ENCODE measurements around the gene MXRA7. TPM values are rescaled to one million over a fixed set of nuclear protein-coding genes. Genes with fewer than 3 reads are reported as not detected.
A peak's percentile ranks its signal among the peaks of the same experiment; 100 is the strongest.
"Not testable (repeated sequence)": the region's sequence is repeated elsewhere in the genome, so short reads cannot be mapped to it uniquely, and the experiment has no call there.

MXRA7 gene
- total RNA-seq, 1 donor from 2014 or later: 200 TPM

- no peak for TF ChIP-seq CTCF (IDR thresholded peaks at IDR 0.05)
- Mint-ChIP-seq H3K9me3 (ENCODE audit: low read depth) (no peaks in the 10 kb centered on the region), H3K4me1 (ENCODE audit: low read depth) (peaks cover 76% of the 10 kb centered on the region), H3K36me3 (ENCODE audit: low read depth) (no peaks in the 10 kb centered on the region), H3K4me3 (ENCODE audit: unreplicated experiment) (peak overlapping the region; percentile 64), H3K27me3 (ENCODE audit: low read depth) (no peaks in the 10 kb centered on the region), H3K27ac (ENCODE audit: unreplicated experiment) (peak overlapping the region; percentile 97)
- DNase-seq (ENCODE audit: low spot score): no peak
These were observed 9.9 kb downstream of the MXRA7 start for GRCh38 chr17:76700617-76701470.

- DNase-seq (ENCODE audit: low spot score): no peak
- H3K4me3 Mint-ChIP-seq (ENCODE audit: unreplicated experiment): peak overlapping the region; percentile 64
- H3K27ac Mint-ChIP-seq (ENCODE audit: unreplicated experiment): peak overlapping the region; percentile 97
- H3K9me3 Mint-ChIP-seq (ENCODE audit: low read depth): no peaks in the 10 kb centered on the region
- H3K4me1 Mint-ChIP-seq (ENCODE audit: low read depth): peaks cover 78% of the 10 kb centered on the region
- no peaks in the 10 kb centered on the region for H3K36me3 Mint-ChIP-seq (ENCODE audit: low read depth)
- TF ChIP-seq CTCF (IDR thresholded peaks at IDR 0.05): no peak
- H3K27me3 Mint-ChIP-seq (ENCODE audit: low read depth): no peaks in the 10 kb centered on the region
These were observed 10.5 kb downstream of the MXRA7 start for GRCh38 chr17:76700270-76700616.

- not testable (repeated sequence) for H3K4me3 Mint-ChIP-seq (ENCODE audit: unreplicated experiment); H3K9me3 Mint-ChIP-seq (ENCODE audit: low read depth); H3K36me3 Mint-ChIP-seq (ENCODE audit: low read depth); H3K27me3 Mint-ChIP-seq (ENCODE audit: low read depth); DNase-seq (ENCODE audit: low spot score)
- Mint-ChIP-seq H3K4me1 (ENCODE audit: low read depth) (peaks cover 79% of the 10 kb centered on the region), H3K27ac (ENCODE audit: unreplicated experiment) (peak overlapping the region; percentile 78)
These were observed 12.2 kb downstream of the MXRA7 start for GRCh38 chr17:76698466-76698977.

- TF ChIP-seq CTCF (IDR thresholded peaks at IDR 0.05): no peak
- no peak for DNase-seq (ENCODE audit: low spot score)
- H3K4me3 Mint-ChIP-seq (ENCODE audit: unreplicated experiment): no peak overlapping the region
- peaks cover 83% of the 10 kb centered on the region for H3K4me1 Mint-ChIP-seq (ENCODE audit: low read depth)
- peak overlapping the region; percentile 80 for H3K27ac Mint-ChIP-seq (ENCODE audit: unreplicated experiment)
- no peaks in the 10 kb centered on the region for H3K9me3 Mint-ChIP-seq (ENCODE audit: low read depth)
- H3K36me3 Mint-ChIP-seq (ENCODE audit: low read depth): no peaks in the 10 kb centered on the region
- no peaks in the 10 kb centered on the region for H3K27me3 Mint-ChIP-seq (ENCODE audit: low read depth)
These were observed 12.9 kb downstream of the MXRA7 start for GRCh38 chr17:76697702-76698465.

GRCh38 chr17:76696763-76697701 lies 13.7 kb downstream of the MXRA7 start:
- DNase-seq (ENCODE audit: low spot score): no peak
- Mint-ChIP-seq H3K4me1 (ENCODE audit: low read depth) (peaks cover 80% of the 10 kb centered on the region), H3K9me3 (ENCODE audit: low read depth) (no peaks in the 10 kb centered on the region), H3K27me3 (ENCODE audit: low read depth) (no peaks in the 10 kb centered on the region), H3K4me3 (ENCODE audit: unreplicated experiment) (no peak overlapping the region), H3K27ac (ENCODE audit: unreplicated experiment) (peak overlapping the region; percentile 80), H3K36me3 (ENCODE audit: low read depth) (no peaks in the 10 kb centered on the region)
- TF ChIP-seq CTCF (IDR thresholded peaks at IDR 0.05): no peak

Data from chondrocyte (in vitro differentiated cells).